OCI-LY1 (cell line): ENCODE data around the gene PDE9A.

Experiments
- H2AFZ ChIP-seq: fragments of 200-600 bp; sonication (generic), shearing (Covaris generic); 2 replicates; pipeline ENCODE4 v1.6.0; 2014; ENCODE audit warnings: antibody characterized with exemption, mild to moderate bottlenecking, low read length
- H3F3A ChIP-seq: fragments of 200-600 bp; sonication (generic), shearing (Covaris generic); 2 replicates; pipeline ENCODE4 v1.6.0; 2014; ENCODE audit warnings: mild to moderate bottlenecking, antibody characterized with exemption, low read length, moderate library complexity; ENCODE audit not compliant: insufficient read depth
- H3K27ac ChIP-seq: fragments of 200-600 bp; sonication (generic); 2 replicates; pipeline ENCODE4 v1.5.1; 2014; ENCODE audit warnings: low read length, mixed run types, mild to moderate bottlenecking, low read depth; ENCODE audit not compliant: poor library complexity, severe bottlenecking
- H3K27me3 ChIP-seq: fragments of 200-600 bp; sonication (generic); 2 replicates; pipeline ENCODE4 v1.6.0; 2014; ENCODE audit warnings: antibody characterized with exemption, mild to moderate bottlenecking, low read length, moderate library complexity; ENCODE audit not compliant: insufficient read depth
- H3K36me3 ChIP-seq: fragments of 200-600 bp; sonication (generic); 2 replicates; pipeline ENCODE4 v1.6.1; 2014; ENCODE audit warnings: mild to moderate bottlenecking, antibody characterized with exemption, low read length, moderate library complexity, mixed read lengths; ENCODE audit not compliant: insufficient read depth
- H3K4me1 ChIP-seq: fragments of 200-600 bp; sonication (generic); 2 replicates; pipeline ENCODE4 v1.5.1; 2014; ENCODE audit warnings: mild to moderate bottlenecking, low read length, moderate library complexity; ENCODE audit not compliant: insufficient read depth, severe bottlenecking
- H3K4me2 ChIP-seq: fragments of 200-600 bp; sonication (generic), shearing (Covaris generic); 2 replicates; pipeline ENCODE4 v1.6.1; 2014; ENCODE audit warnings: low read length
- H3K4me3 ChIP-seq: fragments of 200-600 bp; sonication (generic); 2 replicates; pipeline ENCODE4 v1.5.1; 2014; ENCODE audit warnings: low read length, low read depth, mild to moderate bottlenecking, mixed read lengths; ENCODE audit not compliant: poor library complexity, severe bottlenecking
- H3K79me2 ChIP-seq: fragments of 200-600 bp; shearing (Covaris generic); 2 replicates; pipeline ENCODE4 v1.6.1; 2016; ENCODE audit warnings: mixed run types, low read length, mixed read lengths; ENCODE audit not compliant: insufficient read depth
- H3K9ac ChIP-seq: fragments of 200-600 bp; sonication (generic), shearing (Covaris generic); 2 replicates; pipeline ENCODE4 v1.6.1; 2014; ENCODE audit warnings: mild to moderate bottlenecking, low read length, mixed read lengths
- H3K9me2 ChIP-seq: fragments of 200-600 bp; sonication (generic), shearing (Covaris generic); 2 replicates; pipeline ENCODE4 v1.6.1; 2014; ENCODE audit warnings: low read depth, mild to moderate bottlenecking, low read length, mixed read lengths
- H3K9me3 ChIP-seq: fragments of 200-600 bp; shearing (Covaris generic); 2 replicates; pipeline ENCODE4 v1.6.1; 2014; ENCODE audit warnings: low read length, mixed read lengths
- H4K20me1 ChIP-seq: fragments of 200-600 bp; sonication (generic), shearing (Covaris generic); 2 replicates; pipeline ENCODE4 v1.6.0; 2016; ENCODE audit warnings: mild to moderate bottlenecking, low read length; ENCODE audit not compliant: insufficient read depth
- CTCF ChIP-seq: fragments of 200-600 bp; sonication (generic), shearing (Covaris generic); IDR thresholded peaks from 2 replicates; pipeline ENCODE4 v1.5.1; 2017; ENCODE audit warnings: mild to moderate bottlenecking, antibody characterized with exemption, low read length, moderate library complexity, mixed read lengths
- EZH2 ChIP-seq: fragments of 200-600 bp; sonication (generic), shearing (Covaris generic); IDR thresholded peaks from 2 replicates; pipeline ENCODE4 v1.8.0; 2017; ENCODE audit warnings: borderline replicate concordance, mixed run types, mild to moderate bottlenecking, antibody characterized with exemption, low read length, moderate library complexity, mixed read lengths

PDE9A gene

DNA sequence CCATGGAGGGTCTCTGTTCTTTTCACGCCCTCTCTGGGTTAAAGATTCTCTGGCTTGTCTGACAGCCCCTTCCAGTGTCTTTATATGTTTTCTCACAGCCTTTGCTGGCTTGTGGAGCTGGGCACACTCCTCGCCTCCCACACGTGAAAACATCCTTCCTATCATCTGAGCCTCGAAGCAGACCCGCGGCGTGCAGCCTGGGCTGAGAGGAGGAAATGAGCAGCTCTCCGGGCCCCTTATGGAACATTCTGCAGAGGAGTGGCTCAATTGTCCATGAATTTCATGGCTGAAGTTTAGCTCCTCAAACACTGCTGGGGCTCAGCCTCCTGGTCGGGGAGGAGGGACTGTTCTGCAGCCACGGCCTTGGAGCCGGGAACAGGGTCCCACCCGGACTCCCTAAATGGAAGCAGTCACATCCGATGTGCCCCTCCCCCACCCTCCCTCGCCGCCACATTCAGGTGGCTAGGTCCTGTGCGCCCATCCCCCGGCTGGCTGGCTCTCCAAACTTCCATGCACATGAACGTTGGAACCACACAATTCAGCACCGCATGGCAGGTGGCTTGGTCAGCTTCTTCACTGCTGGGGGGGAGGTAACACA, 15.1 kb upstream of the PDE9A start:
- Histone ChIP-seq H4K20me1 (no peaks in the 10 kb centered on the region), H3K27me3 (peaks cover 5% of the 10 kb centered on the region), H3F3A (no peaks in the 10 kb centered on the region), H3K4me2 (no peak overlapping the region), H3K9me3 (no peaks in the 10 kb centered on the region), H3K9ac (no peak overlapping the region), H3K36me3 (no peaks in the 10 kb centered on the region), H2AFZ (no peak overlapping the region), H3K79me2 (no peaks in the 10 kb centered on the region), H3K27ac (no peak overlapping the region), H3K4me3 (no peak overlapping the region), H3K9me2 (no peaks in the 10 kb centered on the region), H3K4me1 (no peaks in the 10 kb centered on the region)
- no peak for TF ChIP-seq EZH2
- TF ChIP-seq CTCF: no peak

- Histone ChIP-seq H3F3A (no peaks in the 10 kb centered on the region), H3K4me2 (no peak overlapping the region), H3K9me2 (no peaks in the 10 kb centered on the region), H3K9me3 (no peaks in the 10 kb centered on the region), H3K36me3 (no peaks in the 10 kb centered on the region), H4K20me1 (no peaks in the 10 kb centered on the region), H3K9ac (no peak overlapping the region), H3K27me3 (peaks cover 8% of the 10 kb centered on the region), H3K4me3 (no peak overlapping the region), H2AFZ (no peak overlapping the region), H3K79me2 (no peaks in the 10 kb centered on the region), H3K4me1 (no peaks in the 10 kb centered on the region), H3K27ac (no peak overlapping the region)
- TF ChIP-seq CTCF: no peak
- no peak for TF ChIP-seq EZH2
Measured at GRCh38 chr21:42639646-42640152, 13.7 kb upstream of the PDE9A start.

DNA sequence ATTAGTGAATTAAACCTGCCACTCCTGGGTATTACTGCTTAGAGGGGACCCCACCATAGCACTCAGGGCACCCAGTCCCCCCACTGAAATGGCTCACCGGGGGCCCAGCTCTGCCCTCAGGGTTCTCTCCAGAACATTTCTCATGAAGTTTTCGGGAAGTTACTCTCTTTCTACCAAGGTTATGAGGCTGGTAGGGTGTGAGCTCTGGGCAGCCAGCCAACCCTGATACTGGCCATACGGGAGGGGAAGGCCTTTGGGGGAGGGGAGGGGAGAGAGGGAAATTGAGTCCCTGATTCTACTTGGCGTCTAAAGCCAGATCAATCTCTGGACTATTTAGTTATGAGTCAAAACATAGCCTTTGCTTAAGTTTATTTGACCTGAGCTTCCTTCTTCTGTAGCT, 12.9 kb upstream of the PDE9A start:
- no peaks in the 10 kb centered on the region for H3F3A ChIP-seq
- no peak overlapping the region for H3K4me2 ChIP-seq
- H4K20me1 ChIP-seq: no peaks in the 10 kb centered on the region
- H3K79me2 ChIP-seq: no peaks in the 10 kb centered on the region
- no peaks in the 10 kb centered on the region for H3K9me3 ChIP-seq
- H3K27me3 ChIP-seq: peaks cover 8% of the 10 kb centered on the region
- no peak overlapping the region for H3K4me3 ChIP-seq
- no peak overlapping the region for H3K27ac ChIP-seq
- no peak overlapping the region for H2AFZ ChIP-seq
- no peaks in the 10 kb centered on the region for H3K4me1 ChIP-seq
- TF ChIP-seq EZH2 (no peak), CTCF (no peak)
- H3K9me2 ChIP-seq: no peaks in the 10 kb centered on the region
- no peak overlapping the region for H3K9ac ChIP-seq
- H3K36me3 ChIP-seq: no peaks in the 10 kb centered on the region
